Stimulated activated CD8-positive, alpha-beta memory T cell treated with anti-CD3 and anti-CD28 coated beads, Interleukin-12 subunit alpha, Interleukin-12 subunit beta, amount 100 ng/mL, for 4 hours (primary cell): ENCODE data around the gene SLC22A12.
"Not testable (repeated sequence)": the region's sequence is repeated elsewhere in the genome, so short reads cannot be mapped to it uniquely, and the experiment has no call there.

Experiments
- DNase-seq: peaks from one replicate; pipeline ENCODE4 v3.0.0-alpha.2; 2020; ENCODE audit warnings: low read depth

Gene SLC22A12

GRCh38 chr11:64590763-64591221 lies at the start of gene SLC22A12:
Gene SLC22A12, plus strand, starts transcription at chr11:64591220. Its CDS starts 337 bp downstream, at chr11:64591557.
- DNase-seq, result no peak

GRCh38 chr11:64542172-64543125 lies 48.6 kb upstream of the SLC22A12 start:
- DNase-seq, result no peak

GRCh38 chr11:64543818-64544217 lies 47.2 kb upstream of the SLC22A12 start:
- DNase-seq, result no peak

- DNase-seq, result no peak
These were observed 46.3 kb upstream of the SLC22A12 start for GRCh38 chr11:64544616-64545296.

GRCh38 chr11:64545619-64546018 lies 45.4 kb upstream of the SLC22A12 start:
- DNase-seq, result no peak

GRCh38 chr11:64546176-64546575 lies 44.8 kb upstream of the SLC22A12 start:
- no peak for DNase-seq

- DNase-seq, result no peak
These were observed 44.4 kb upstream of the SLC22A12 start for GRCh38 chr11:64546600-64546999.

GRCh38 chr11:64549969-64550368 lies 41.1 kb upstream of the SLC22A12 start:
- DNase-seq, result no peak

GRCh38 chr11:64553554-64554201 lies 37.3 kb upstream of the SLC22A12 start:
- DNase-seq, result peak; percentile 10

GRCh38 chr11:64556044-64556720 lies 34.8 kb upstream of the SLC22A12 start:
- no peak for DNase-seq

GRCh38 chr11:64556721-64557250 lies 34.2 kb upstream of the SLC22A12 start:
- DNase-seq, result no peak

- DNase-seq, result no peak
These were observed 32.8 kb upstream of the SLC22A12 start for GRCh38 chr11:64558065-64558745.

GRCh38 chr11:64558869-64559268 lies 32.2 kb upstream of the SLC22A12 start:
- DNase-seq, result no peak

GRCh38 chr11:64559351-64560138 lies 31.5 kb upstream of the SLC22A12 start:
- DNase-seq, result no peak

GRCh38 chr11:64560139-64560771 lies 30.8 kb upstream of the SLC22A12 start:
- no peak for DNase-seq

- no peak for DNase-seq
These were observed 30.1 kb upstream of the SLC22A12 start for GRCh38 chr11:64560941-64561340.

- not testable (repeated sequence) for DNase-seq
These were observed 29.6 kb upstream of the SLC22A12 start for GRCh38 chr11:64561429-64561828.

GRCh38 chr11:64561984-64562722 lies 28.9 kb upstream of the SLC22A12 start:
- no peak for DNase-seq
